Activated naive CD4-positive, alpha-beta T cell treated with anti-CD3 and anti-CD28 coated beads for 36 hours (primary cell): ENCODE data around the gene FBXO45. TPM values are rescaled to one million over a fixed set of nuclear protein-coding genes. Genes with fewer than 3 reads are reported as not detected.
"Not testable (repeated sequence)": the region's sequence is repeated elsewhere in the genome, so short reads cannot be mapped to it uniquely, and the experiment has no call there.

ENCODE experiments used
- CTCF ChIA-PET: fragments of 350-600 bp; sonication (Branson Sonifier 250); formaldehyde crosslinking; loops from one replicate; lab custom pipeline; 2021; ENCODE audit warnings: antibody characterized with exemption; lab: Charles Lee
- DNase-seq: peaks from one replicate; pipeline ENCODE4 v3.0.0-alpha.2; 2020
- H3K27ac Mint-ChIP-seq: one replicate; pipeline ENCODE4 v1.8.0; 2021; ENCODE audit warnings: mild to moderate bottlenecking, mixed read lengths
- H3K27me3 Mint-ChIP-seq: one replicate; pipeline ENCODE4 v1.8.0; 2021; ENCODE audit warnings: low read depth, mixed read lengths
- H3K36me3 Mint-ChIP-seq: one replicate; pipeline ENCODE4 v1.8.0; 2021; ENCODE audit warnings: low read depth, mixed read lengths
- H3K4me1 Mint-ChIP-seq: one replicate; pipeline ENCODE4 v1.8.0; 2021; ENCODE audit warnings: low read depth, mixed read lengths
- H3K4me3 Mint-ChIP-seq: one replicate; pipeline ENCODE4 v1.8.0; 2021; ENCODE audit warnings: mild to moderate bottlenecking, moderate library complexity, mixed read lengths
- H3K9me3 Mint-ChIP-seq: one replicate; pipeline ENCODE4 v1.8.0; 2021; ENCODE audit warnings: mixed read lengths
- intact Hi-C: fragments of 100-400 bp; cut with micrococcal nuclease; formaldehyde crosslinking; loops from one replicate; pipeline ENCODE4 v1.15.1; 2023
- total RNA-seq, 2 experiments: library from RNA; stranded (reverse); gene quantifications; one replicate each; pipeline ENCODE4 v1.2.3, GENCODE V29; 2021

Gene FBXO45
- total RNA-seq, 2 experiments from 2014 or later, result 11.8 to 12.8 TPM

DNA sequence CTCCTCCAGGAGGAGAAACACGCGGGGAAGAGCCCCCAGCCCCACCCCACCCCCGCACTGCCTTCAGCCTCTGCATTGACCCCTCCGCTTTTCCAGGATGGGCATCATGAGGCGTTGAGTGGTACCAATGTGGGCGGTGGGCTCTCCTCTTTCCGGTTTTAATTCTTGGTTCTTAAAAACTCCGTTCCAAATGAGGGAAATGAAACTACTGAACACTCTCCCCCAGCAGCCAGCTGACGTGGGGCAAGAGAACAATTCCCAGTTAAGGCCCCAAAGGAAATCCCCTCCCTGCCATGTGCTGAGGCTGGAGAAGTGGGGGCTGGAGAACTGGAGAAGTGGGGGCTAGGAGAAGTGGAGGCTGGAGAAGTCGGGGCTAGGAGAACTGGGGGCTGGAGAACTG, 65.8 kb downstream of the FBXO45 start:
- H3K27me3 Mint-ChIP-seq, result no peaks in the 10 kb centered on the region
- peaks cover 42% of the 10 kb centered on the region for H3K4me1 Mint-ChIP-seq
- no peak for DNase-seq
- no peaks in the 10 kb centered on the region for H3K36me3 Mint-ChIP-seq
- H3K27ac Mint-ChIP-seq, result peak overlapping the region; percentile 23
- H3K4me3 Mint-ChIP-seq, result no peak overlapping the region
- no peaks in the 10 kb centered on the region for H3K9me3 Mint-ChIP-seq
- CTCF ChIA-PET, result no interaction called here
- intact Hi-C loops, result loop anchor here (5.0 kb wide), 1 partner anchor 317 kb away; the partner anchor contains the start of gene DYNLT2B

DNA sequence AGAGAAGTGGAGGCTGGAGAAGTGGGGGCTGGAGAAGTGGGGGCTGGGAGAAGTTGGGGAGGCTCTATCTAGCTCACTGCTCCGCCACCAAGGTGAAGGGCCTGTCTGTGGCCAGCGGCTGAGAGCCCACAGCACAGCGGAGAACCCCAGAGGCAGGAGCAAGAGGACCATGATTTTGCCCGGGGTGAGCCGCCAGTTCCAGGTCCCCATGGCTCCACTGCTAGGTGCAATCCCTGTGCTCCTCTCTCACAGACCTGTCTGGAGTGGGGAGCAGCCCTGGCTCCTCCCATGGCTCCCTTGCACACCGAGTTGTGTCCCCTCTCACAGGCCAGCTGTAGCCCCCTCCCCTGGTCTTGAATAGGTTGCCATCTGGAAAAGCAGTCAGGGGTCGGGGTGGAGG, 66.4 kb downstream of the FBXO45 start:
- CTCF ChIA-PET, result no interaction called here
- no peak overlapping the region for H3K4me3 Mint-ChIP-seq
- no peak for DNase-seq
- H3K27ac Mint-ChIP-seq, result no peak overlapping the region
- no peaks in the 10 kb centered on the region for H3K27me3 Mint-ChIP-seq
- H3K4me1 Mint-ChIP-seq, result peaks cover 37% of the 10 kb centered on the region
- no peaks in the 10 kb centered on the region for H3K9me3 Mint-ChIP-seq
- H3K36me3 Mint-ChIP-seq, result no peaks in the 10 kb centered on the region
- intact Hi-C loops, result loop anchor here (5.0 kb wide), 1 partner anchor 318 kb away; the partner anchor contains the start of gene DYNLT2B

DNA sequence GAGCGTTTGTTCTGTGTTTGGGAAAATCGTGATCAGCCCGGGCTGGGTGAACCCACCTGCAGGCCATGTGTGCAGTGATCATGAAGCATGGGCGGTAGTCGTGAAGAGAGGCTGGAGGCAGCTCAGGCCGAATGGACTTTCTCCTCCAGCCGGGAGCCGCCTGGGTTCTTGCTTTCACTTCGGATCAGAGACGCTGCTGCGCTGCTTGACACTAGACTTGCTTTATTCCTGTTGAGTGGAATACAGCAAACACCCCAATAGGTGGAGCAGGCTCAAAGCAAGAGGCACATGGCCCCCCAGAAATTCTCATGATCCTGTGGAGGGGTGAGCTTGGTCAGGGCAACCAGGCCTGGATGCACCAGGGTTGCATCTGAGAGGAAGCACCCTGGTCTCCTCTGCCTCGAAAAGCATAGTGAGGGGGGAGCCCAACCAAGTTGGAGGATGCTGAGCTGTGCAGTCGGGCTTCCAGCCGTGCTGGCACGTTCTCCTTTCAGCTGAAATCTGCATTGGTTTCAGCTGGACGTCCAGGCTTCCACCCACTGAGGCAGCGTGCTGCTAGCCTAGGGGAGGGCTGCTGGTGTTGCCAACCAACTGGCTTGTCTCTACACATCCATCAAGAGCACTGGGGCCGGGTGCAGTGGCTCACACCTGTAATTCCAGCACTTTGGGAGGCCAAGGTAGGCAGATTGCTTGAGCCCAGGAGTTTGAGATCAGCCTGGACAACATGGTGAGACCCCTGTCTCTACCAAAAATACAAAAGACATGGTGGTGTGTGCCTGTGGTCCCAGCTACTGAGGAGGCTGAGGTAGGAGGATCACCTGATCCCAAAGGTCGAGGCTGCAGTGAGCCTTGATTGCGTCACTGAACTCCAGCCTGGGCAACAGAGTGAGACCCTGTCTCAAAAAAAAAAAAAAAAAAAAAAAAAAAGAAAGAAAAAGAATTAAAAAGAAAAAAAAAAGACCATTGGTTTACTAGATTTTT, 68.2 kb downstream of the FBXO45 start:
- Mint-ChIP-seq H3K9me3 (no peaks in the 10 kb centered on the region), H3K36me3 (peaks cover 2% of the 10 kb centered on the region), H3K4me1 (peaks cover 36% of the 10 kb centered on the region), H3K27ac (no peak overlapping the region), H3K27me3 (no peaks in the 10 kb centered on the region), H3K4me3 (no peak overlapping the region)
- intact Hi-C loops, result no loop called here
- CTCF ChIA-PET, result interaction anchor here (1.2 to 1.5 kb wide), 2 partner anchors 27 to 108 kb away, joined by 3 to 5 read pairs; no protein-coding TSS in a partner anchor
- no peak for DNase-seq

DNA sequence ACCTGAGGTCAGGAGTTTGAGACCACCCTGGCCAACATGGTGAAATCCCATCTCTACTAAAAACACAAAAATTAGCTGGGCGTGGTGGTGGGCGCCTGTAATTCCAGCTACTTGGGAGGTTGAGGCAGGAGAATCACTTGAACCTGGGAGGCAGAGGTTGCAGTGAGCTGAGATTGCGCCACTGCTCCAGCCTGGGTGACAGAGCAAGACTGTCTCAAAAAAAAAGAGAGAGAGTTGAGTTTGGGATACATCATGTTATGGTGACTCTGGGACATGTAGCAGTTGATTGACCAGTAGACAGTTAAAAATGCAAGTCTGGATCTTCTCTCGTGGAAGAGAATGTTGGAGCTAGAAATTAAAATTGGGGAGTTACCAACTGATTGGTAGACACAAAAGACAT, 69.5 kb downstream of the FBXO45 start:
- peaks cover 44% of the 10 kb centered on the region for H3K4me1 Mint-ChIP-seq
- H3K4me3 Mint-ChIP-seq, DNase-seq, H3K27ac Mint-ChIP-seq, H3K9me3 Mint-ChIP-seq, H3K36me3 Mint-ChIP-seq, H3K27me3 Mint-ChIP-seq, intact Hi-C loops: not testable (repeated sequence)
- CTCF ChIA-PET, result interaction anchor here (0.9 to 1.9 kb wide), 5 partner anchors 9 to 47 kb away, joined by 3 to 5 read pairs (median 3); no protein-coding TSS in a partner anchor

Other genes starting within 250 kb of the FBXO45 start
- not detected for gene TM4SF19, start 230.3 kb upstream of the FBXO45 start, total RNA-seq
- 10 to 100 TPM; 54.2 to 62.5 TPM for gene UBXN7, start 136.2 kb upstream of the FBXO45 start, total RNA-seq
- gene RNF168, start 64.9 kb upstream of the FBXO45 start, total RNA-seq, result 10 to 100 TPM; 28.9 to 29.1 TPM
- not detected for gene SMCO1, start 53.3 kb upstream of the FBXO45 start, total RNA-seq
- gene WDR53, start 106 bp upstream of the FBXO45 start, total RNA-seq, result 10 to 100 TPM; 14.3 to 15.8 TPM
- 1 to 10 TPM; 8.1 to 9.2 TPM for gene NRROS, start 71.0 kb downstream of the FBXO45 start, total RNA-seq
- 1 to 10 TPM; 3.1 to 4.4 TPM for gene CEP19, start 143.6 kb downstream of the FBXO45 start, total RNA-seq
- 10 to 100 TPM; 30.7 to 32.8 TPM for gene PIGX, start 143.7 kb downstream of the FBXO45 start, total RNA-seq
- 10 to 100 TPM; 66.6 to 68.4 TPM for gene PAK2, start 171.2 kb downstream of the FBXO45 start, total RNA-seq